GM19372 (cell line): Measurements from ENCODE around the gene FAM229A.

Experiments used
- ATAC-seq: cut with Tn5 transposase; IDR thresholded peaks from one replicate; pipeline ENCODE4 v1.9.1; 2021; ENCODE audit warnings: mild to moderate bottlenecking, low read depth, moderate library complexity; ENCODE audit not compliant: unreplicated experiment

The FAM229A gene

GRCh38 chr1:32332290-32333079 lies 29.8 kb downstream of the FAM229A start:
- ATAC-seq, result no peak

- ATAC-seq, result no peak
These were observed 30.7 kb downstream of the FAM229A start for GRCh38 chr1:32331549-32331948.

- ATAC-seq, result no peak
These were observed 31.6 kb downstream of the FAM229A start for GRCh38 chr1:32330558-32331151.

- ATAC-seq, result no peak
These were observed 32.3 kb downstream of the FAM229A start for GRCh38 chr1:32329931-32330466.

GRCh38 chr1:32327204-32327603 lies 35.1 kb downstream of the FAM229A start:
- no peak for ATAC-seq

- no peak for ATAC-seq
These were observed 40.5 kb downstream of the FAM229A start for GRCh38 chr1:32321712-32322291.

- ATAC-seq, result no peak
These were observed 44.0 kb downstream of the FAM229A start for GRCh38 chr1:32318127-32318869.

GRCh38 chr1:32316903-32317277 lies 45.4 kb downstream of the FAM229A start:
- no peak for ATAC-seq

- ATAC-seq, result no peak
These were observed 50.4 kb downstream of the FAM229A start for GRCh38 chr1:32311709-32312393.
